Stimulated activated CD4-positive, alpha-beta T cell treated with anti-CD3 and anti-CD28 coated beads, Interleukin-15, amount 100 ng/mL, for 48 hours (primary cell): Measurements from ENCODE around the gene PDS5B.
A peak's percentile ranks its signal among the peaks of the same experiment; 100 is the strongest.
"Not testable (repeated sequence)": the region's sequence is repeated elsewhere in the genome, so short reads cannot be mapped to it uniquely, and the experiment has no call there.

Experiments used
- DNase-seq, 2 donors: peaks; one replicate each; pipeline ENCODE4 v3.0.0-alpha.2; 2020; ENCODE audit warnings: low read depth in 2 of 2

The PDS5B gene, protein sequence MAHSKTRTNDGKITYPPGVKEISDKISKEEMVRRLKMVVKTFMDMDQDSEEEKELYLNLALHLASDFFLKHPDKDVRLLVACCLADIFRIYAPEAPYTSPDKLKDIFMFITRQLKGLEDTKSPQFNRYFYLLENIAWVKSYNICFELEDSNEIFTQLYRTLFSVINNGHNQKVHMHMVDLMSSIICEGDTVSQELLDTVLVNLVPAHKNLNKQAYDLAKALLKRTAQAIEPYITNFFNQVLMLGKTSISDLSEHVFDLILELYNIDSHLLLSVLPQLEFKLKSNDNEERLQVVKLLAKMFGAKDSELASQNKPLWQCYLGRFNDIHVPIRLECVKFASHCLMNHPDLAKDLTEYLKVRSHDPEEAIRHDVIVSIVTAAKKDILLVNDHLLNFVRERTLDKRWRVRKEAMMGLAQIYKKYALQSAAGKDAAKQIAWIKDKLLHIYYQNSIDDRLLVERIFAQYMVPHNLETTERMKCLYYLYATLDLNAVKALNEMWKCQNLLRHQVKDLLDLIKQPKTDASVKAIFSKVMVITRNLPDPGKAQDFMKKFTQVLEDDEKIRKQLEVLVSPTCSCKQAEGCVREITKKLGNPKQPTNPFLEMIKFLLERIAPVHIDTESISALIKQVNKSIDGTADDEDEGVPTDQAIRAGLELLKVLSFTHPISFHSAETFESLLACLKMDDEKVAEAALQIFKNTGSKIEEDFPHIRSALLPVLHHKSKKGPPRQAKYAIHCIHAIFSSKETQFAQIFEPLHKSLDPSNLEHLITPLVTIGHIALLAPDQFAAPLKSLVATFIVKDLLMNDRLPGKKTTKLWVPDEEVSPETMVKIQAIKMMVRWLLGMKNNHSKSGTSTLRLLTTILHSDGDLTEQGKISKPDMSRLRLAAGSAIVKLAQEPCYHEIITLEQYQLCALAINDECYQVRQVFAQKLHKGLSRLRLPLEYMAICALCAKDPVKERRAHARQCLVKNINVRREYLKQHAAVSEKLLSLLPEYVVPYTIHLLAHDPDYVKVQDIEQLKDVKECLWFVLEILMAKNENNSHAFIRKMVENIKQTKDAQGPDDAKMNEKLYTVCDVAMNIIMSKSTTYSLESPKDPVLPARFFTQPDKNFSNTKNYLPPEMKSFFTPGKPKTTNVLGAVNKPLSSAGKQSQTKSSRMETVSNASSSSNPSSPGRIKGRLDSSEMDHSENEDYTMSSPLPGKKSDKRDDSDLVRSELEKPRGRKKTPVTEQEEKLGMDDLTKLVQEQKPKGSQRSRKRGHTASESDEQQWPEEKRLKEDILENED (N-terminal part only)

DNA sequence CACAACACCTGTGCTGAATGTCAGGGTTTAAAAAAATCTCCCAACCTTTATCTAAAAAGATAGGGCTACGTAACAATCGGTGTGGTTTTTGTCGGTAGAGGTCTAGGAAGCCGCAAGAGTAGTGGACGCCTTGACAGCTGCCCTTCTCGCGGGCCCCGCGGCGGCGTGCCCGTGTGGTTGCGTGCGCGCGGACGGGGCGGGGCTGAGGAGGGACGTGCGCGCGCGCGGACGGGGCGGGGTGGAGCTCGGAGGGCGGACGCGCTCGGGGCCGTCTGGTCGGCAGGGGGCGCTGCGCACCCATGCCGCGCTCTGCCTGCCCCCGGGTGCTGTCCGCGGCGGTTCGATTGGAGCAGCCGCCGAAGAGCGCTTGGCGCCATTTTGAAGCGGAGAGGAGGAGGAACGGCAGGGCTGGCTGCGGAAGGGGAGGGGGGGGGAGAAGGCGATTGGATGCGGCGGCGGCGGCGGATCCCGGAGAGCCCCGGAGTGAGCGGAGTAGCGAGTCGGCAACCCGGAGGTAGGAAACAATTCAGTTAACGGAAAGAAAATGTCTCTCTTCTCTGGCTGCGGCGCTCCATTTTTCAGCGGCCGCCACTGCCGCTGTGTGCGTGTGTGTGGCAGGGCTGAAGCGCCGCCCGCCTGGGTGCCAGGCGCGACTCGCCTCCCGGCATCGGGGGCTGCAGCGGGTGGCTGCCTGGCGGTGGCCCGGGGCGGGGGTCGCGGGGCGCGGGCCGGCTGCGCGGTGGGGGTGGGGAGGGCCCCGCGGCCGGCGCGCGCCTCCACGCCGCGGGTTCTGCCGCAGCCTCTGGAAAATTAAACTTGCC is at the start of gene PDS5B:
PDS5B (plus strand) TSS at position 373 of the 821 bp plus-strand sequence. CDS start 62,321 bp downstream, outside the sequence.
- peak; percentile 89 for DNase-seq

DNA sequence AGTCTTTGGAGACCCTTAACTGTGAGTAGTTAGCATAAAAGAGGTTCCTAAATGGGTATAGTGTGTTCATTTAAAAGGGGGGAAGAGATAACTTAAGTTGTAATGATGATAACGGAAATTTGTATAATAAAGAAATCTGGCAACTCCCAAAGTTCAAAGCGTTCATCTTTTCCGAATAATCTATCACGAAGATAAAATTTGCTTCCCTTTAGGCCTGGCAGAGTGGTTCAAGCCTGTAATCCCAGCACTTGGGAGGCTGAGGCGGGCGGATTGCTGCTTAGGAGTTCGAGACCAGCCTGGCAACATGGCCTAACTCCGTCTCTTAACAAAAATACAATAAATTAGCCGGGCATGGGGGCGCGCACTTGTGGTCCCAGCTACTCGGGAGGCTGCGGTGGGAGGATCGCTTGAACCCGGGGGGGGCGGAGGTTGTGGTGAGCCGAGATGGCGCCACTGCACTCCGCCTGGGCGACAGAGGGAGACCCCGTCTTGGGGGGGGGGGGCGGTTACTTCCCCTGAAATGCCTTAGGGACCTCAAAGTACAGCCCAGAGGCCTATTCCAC is 48.6 kb upstream of the PDS5B start:
- peak; percentile 9 to 32 for DNase-seq

DNA sequence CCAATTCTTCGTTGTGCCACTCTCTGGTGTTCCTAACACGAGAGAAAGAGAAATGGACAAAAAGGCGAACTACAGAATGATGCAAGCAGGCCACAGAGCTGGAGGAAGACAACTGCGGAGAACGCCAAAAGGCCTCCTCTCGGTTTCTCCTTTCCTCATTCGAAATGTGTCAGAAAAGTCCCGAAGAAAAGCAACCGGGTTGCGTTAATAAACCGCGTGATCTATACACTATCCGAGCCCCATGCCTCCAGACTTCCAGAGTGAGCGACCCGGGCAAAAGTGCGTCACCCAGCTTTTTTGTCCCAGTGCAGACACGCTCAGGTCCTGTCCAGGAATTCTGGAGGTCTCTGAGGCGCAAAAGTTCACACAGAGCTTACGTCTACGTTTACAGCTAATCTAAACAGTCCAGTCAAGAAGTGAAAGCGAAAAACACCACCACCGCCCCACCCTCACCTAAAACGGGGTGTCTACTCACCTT is 48.1 kb upstream of the PDS5B start:
- no peak for DNase-seq

DNA sequence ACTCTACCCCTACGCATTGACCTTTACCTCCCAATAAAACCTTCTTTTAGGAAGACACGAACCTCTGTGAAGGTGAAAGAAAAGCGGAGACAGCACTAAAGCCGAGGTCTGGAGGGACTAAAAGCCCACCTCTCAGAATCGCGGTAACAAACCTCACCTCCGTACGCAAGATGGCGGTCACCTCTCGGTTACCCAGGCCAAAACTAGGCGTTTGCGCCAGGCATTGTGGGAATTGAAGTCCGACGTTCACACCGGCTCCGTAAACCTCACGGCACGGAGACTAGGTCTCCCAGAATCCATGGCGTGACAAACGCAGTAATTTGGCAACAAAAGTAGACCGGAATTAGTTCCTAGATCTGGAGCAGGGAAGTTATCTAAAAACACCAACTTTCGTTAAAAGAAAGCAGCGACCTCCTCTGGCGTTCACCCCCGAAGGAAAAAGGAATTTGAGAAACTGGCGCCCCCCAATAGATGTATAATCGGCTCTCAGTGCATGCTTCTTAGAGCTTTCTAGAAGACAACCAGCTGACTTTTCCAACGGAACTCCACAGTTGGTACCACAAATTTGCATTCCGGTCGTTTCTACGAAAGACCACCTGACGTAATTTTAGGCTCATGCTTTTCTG is 47.5 kb upstream of the PDS5B start, which contains the start of gene N4BP2L2:
N4BP2L2 (minus strand) TSS at position 175 of the 626 bp plus-strand sequence. CDS start 1,768 bp downstream, outside the sequence.
- peak; percentile 85 to 86 for DNase-seq

DNA sequence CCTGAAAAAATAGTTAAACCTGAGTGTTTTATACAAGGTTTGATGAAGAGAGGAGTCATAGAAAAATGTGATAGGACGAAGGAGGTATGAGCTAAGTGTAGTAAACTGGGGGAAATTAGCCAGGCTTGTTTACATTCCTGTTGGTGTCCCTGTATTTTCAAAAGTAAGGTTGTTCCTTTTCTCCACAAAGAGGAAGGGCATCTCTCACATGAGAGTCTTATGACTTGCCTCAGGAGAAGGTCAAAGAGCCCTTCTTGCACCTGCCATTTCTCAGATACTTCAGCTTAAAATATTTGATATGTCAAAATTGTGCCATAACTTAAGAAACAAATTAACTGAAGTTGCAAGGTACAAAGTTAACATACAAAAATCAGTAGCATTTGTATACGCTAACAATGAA is 44.0 kb upstream of the PDS5B start:
- no peak for DNase-seq

DNA sequence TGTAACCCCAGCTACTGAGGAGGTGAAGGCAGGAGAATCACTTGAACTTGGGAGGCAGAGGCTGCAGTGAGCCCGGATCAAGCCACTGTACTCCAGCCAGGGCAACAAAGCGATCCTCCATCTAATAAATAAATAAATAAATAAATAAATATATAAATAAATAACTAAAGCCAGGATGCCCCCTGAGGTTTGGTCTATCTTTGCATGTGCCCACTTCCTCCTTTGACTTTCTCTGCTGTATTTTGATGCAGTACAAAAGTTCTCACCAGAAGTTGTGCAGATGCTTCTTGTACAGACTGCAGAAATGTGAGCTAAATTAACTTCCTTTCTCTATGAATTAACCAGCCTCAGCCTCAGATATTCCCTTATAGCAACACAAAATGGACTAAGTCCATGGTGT is 41.2 kb upstream of the PDS5B start:
- DNase-seq = no peak

DNA sequence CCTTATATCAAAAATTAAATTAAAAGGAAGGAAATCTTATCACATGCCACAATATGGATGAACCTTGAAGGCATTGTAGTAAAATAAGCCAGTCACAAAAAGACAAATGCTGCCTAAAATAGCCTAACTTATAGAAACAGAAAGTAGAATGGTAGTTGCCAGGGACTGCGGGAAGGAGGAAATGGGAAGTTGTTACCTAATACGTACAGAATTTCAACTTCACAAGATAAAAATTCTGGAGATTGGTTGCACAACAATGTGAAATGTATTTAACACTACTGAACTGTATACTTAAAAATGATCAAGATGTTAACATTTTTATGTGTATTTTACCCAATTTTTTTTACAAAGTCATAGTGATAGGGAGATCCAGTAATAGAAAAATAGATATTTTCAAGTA is 37.4 kb upstream of the PDS5B start:
- DNase-seq = no peak

DNA sequence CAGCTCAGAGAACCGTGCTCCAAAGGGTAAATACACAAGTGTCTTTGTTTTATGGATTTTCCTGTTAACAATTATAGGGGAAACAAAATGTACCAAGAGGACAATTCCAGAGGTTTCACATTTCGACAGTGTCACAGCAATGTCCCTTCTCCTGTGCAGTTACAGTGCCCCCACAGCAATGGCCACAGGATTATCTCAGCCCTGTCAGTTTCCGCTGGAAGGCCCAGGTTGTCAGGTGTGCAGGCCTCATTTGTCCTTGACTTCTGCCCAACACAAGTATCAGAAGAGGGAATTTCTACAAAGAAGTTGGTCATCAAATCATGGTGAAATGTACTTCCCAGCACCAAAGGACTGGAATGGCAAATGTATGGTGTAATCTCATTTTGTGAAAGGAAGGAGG is 36.5 kb upstream of the PDS5B start:
- no peak for DNase-seq

DNA sequence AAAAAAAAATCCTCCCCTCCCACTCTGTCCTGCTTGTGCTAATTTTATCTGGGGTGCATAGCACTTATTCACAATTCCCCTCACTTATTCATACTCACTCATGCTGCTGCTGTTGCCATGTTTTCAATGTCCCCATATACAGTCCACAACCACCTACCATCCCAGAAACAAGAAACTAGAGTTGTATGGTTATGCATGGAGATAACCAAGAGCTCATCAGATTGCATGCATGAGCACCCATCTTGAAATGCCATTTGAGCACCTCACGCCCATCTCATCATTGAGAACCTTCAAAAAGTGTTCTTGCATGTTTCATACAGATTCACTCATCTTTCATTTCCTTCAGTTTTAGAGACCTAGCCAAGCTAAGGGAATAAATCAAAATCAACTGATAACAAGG is 32.5 kb upstream of the PDS5B start:
- DNase-seq = no peak

- DNase-seq = no peak
These were observed 30.6 kb upstream of the PDS5B start for GRCh38 chr13:32555613-32556012.

GRCh38 chr13:32560842-32561241 is 25.4 kb upstream of the PDS5B start:
- not testable (repeated sequence) for DNase-seq

- not testable (repeated sequence) for DNase-seq
These were observed 10.6 kb upstream of the PDS5B start for GRCh38 chr13:32575687-32576086.

DNA sequence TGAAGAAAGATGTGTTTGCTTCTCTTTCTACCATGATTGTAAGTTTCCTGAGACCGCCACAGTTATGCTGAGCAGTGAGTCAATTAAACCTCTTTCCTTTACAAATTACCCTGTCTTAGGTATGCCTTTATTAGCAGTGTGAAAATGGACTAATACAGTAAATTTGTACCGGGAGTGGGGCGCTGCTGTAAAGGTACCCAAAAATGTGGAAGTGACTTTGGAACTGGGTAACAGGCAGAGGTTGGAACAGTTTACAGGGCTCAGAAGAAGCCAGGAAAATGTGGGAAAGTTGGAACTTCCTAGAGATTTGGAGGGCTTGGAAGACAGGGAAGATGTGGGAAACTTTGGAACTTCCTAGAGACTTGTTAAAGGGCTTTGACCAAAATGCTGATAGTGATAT is 9.2 kb upstream of the PDS5B start:
- no peak for DNase-seq

- DNase-seq = no peak
These were observed 5.0 kb upstream of the PDS5B start for GRCh38 chr13:32581177-32581786.

DNA sequence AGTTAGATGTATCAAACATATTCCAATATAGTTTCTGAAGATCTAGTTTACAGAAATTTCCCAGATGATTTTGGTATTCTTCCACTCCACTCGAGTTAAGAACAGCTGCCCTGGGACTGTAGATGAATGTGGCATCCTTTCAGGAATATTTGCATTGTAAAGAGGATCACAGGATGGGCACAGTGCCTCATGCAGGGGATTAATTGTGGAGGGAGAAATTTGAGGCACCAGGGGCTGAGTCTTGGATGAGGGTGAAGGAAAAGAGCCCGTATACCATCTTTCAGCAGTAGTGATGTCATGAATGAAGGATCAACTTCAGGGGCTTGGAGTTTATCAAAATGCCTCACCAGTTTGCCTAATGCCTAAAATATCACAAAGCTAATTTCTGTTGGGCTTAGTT is 4.0 kb upstream of the PDS5B start:
- no peak for DNase-seq

- DNase-seq = no peak
These were observed 3.3 kb upstream of the PDS5B start for GRCh38 chr13:32582991-32583390.

DNA sequence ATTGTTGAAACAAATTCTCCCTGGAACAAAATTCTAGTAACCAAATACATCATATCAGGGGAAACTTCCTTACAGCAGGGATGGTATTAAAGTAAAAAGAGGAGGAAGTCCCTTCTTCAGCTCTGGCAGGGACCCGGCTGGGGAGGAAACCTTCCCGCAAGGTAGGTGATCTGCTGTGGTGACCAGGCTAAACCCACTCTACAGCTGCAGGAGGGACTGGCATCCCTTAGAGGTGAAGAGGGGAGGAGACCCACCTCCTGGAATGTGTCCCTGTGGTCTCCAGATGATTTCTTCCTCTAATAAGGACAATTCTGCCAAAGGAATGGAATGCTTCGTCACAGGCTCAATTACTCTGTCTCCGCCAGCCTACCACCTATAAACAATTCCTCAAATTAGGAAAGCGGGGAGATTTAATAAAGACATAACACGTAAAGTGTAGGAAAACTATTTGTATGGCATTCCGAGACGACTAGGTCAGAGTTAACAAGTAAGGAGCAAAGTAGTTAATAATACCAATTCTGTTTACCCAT is 637 bp upstream of the PDS5B start:
- no peak for DNase-seq

DNA sequence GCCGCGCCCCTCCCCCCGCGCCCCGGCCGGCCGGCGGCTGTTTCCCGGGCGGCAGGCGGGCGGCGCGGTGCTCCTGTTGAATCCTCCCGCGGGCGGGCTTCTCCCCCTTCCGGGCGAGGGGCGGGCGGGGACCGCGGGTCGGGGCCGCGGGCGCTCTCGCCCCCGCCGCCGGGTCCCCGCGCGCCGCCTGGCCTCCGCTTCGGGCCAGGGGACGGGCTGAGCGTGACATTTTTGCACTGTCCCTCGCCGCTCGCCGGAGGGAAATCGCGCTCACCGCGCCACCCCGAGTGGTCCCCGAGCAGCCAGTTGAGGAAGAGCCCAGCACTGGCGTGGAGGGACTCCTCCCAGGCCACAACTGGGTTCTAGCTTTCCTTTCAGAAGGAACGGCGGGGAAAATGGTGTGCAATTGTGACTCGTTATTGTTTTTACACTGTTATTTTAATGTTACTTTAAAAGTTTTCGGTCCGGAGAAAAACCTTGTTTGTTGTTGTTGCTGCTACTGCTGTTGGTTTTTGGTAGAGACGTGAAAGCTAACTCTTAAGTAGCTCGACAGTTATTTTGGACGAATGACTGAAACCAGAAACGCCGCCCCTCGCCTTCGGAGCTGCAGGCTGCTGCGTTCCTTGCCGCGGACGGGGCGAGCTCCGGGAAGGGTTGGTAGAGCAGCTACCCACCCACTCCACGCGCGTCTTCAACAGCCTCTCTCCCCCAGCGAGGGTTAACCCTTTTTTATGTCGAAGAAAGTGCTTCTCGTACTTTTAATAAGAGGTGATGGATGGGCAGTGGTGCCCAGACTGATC is 959 bp downstream of the PDS5B start:
- peak; percentile 36 to 54 for DNase-seq

GRCh38 chr13:32587811-32588170 is 1.5 kb downstream of the PDS5B start:
- no peak for DNase-seq
